Renal cortical epithelial cell (primary cell): ENCODE measurements around the gene HRAS. TPM values are rescaled to one million over a fixed set of nuclear protein-coding genes. Genes with fewer than 3 reads are reported as not detected.

Experiments
- DNase-seq: peaks from one replicate; pipeline ENCODE4 v3.0.0-alpha.2; 2011; ENCODE audit warnings: low read depth
- total RNA-seq: library from RNA; depleted of rRNA; stranded (reverse); fragments of >200 nt; gene quantifications from 2 replicates; pipeline ENCODE4 v1.2.3, GENCODE V29; 2014

Gene HRAS
- total RNA-seq, 1 donor from 2014 or later = 40.5 TPM

- peak; percentile 34 for DNase-seq
Measured at GRCh38 chr11:554428-555226, 19.3 kb upstream of the HRAS start.

DNA sequence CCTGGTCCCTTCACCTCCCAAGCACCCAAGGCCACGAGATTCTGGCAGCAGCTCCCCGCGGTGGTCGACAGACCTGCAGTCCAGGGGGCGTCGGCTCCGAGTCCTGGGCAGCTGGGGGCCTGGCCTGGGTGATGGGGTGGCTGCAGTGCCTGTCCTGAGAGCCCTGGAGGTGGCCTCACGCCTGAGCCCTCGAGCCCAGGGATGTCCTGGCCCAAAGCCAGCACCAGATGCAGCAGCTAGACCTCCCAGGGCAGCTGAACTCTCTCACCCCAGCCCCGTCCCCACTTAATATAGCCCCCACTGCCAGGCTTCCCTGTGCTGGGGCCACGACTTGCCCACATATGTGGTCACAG lies 18.6 kb upstream of the HRAS start:
- no peak for DNase-seq

- no peak for DNase-seq
Measured at GRCh38 chr11:553083-553987, 18.0 kb upstream of the HRAS start.

DNA sequence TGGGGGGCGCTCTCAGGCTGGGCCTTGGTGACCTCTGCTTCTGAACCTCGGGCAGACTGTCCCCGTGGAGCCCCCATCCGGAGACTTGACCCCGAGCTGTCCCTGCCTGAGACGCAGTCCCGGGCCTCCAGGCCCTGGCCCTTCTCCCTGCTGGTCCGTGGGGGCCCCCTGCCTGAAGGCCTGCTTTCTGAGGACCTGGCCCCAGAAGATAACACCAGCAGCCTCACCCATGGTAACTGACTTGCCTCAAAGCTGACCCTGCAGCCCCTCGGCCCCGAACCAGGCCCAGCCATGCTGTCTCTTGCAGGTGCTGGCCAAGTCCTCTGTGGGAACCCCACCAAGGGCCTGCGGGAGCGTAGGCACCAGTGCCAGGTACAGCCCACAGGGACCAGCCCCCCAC lies 16.2 kb upstream of the HRAS start:
- DNase-seq = no peak

DNA sequence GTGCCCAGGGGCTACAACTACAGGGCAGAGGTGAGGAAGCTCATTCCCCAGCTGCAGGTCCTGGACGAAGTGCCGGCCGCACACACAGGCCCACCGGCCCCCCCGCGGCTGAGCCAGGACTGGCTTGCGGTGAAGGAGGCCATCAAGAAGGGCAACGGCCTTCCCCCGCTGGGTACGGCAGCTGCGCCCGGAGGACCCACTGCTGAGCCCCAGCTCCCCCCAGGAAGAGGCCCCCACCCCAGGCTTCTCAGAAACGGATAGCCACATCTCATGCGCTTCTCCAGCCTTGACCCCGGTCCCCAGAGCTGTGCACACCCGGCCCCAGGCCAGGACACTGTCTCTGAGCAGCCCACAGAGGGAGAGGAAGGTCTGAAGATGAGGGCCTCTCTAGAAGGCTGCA lies 15.8 kb upstream of the HRAS start:
- DNase-seq = no peak

- no peak for DNase-seq
Measured at GRCh38 chr11:550746-551085, 15.3 kb upstream of the HRAS start.

- DNase-seq = no peak
Measured at GRCh38 chr11:550021-550745, 14.8 kb upstream of the HRAS start.

GRCh38 chr11:548700-549603 lies 13.6 kb upstream of the HRAS start:
- peak; percentile 36 for DNase-seq

DNA sequence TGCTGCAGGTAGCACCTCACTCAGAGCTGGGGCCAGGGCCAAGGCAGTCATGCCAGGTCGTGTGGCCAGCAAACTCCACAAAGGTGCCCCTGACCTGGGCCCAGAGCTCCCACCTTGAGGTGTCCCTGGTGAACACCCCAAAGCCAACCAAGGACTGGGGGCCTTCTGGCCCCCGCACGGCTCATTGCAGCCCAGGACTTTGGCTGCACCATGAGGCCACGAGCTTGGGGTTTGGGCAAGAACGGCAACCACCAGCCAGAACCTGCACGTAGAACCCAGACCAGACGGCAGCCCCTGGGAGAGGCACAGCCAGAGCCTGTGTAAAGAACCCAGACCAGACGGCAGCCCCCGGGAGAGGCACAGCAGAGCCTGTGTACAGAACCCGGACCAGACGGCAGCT lies 9.8 kb upstream of the HRAS start:
- DNase-seq = no peak

GRCh38 chr11:544817-545166 lies 9.4 kb upstream of the HRAS start:
- no peak for DNase-seq

GRCh38 chr11:541433-541885 lies 6.1 kb upstream of the HRAS start:
- no peak for DNase-seq

GRCh38 chr11:540583-541432 lies 5.4 kb upstream of the HRAS start:
- no peak for DNase-seq

DNA sequence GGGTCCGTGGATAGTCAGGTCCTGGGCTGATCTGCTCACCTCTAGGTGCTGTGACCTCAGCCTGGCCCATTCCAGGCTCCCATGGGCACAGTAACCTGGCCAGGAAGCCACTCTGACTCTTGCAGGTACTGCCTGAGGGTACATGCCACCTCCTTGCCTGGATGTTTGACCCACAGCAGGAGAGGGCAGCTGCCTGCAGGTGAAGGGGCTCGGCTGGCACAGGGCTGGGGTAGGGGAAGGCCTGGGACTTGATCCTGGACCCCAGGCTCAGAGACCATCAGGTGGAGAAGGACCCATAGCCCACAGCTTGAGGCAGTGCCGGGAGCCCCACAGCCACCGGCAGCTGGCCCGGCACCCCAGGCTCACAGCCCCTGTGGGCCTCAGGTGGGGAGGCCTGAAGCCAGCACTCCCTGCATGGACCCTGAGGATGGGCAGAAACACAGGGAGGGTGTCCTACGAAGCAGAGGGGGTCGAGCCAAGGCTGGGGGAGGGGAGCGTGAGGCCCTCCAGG lies 4.7 kb upstream of the HRAS start:
- no peak for DNase-seq

DNA sequence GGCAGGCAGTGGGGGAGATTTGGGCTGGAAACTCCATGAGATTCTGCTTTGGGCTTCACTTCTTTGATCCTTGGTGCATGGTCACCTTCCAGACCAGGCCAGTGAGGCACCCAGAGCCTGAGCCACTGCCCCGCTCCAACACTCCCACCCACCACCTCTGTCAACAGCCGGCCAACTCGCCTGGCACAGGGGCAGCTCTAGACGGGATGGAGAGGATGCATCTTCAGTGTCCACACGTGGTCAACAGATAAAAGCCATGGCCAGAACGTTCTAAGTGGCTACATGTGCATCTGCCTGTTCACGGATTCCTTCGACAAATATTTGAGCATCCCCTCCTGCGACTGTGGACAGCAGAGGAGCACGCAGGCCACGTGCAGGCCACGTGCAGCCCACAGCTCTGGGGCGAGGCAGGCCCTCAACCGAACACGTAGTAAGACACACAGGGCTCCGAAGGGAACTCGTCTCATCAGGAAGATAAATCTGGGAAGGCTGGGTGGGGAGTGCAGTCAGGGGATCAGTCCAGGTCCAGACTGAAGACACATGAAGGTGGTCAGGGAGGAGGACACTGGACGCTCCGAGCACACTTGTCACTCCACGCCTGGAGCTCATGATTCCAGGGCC lies 3.2 kb upstream of the HRAS start:
- no peak for DNase-seq

GRCh38 chr11:537622-538430 lies 2.5 kb upstream of the HRAS start:
- no peak for DNase-seq

GRCh38 chr11:536841-537621 lies 1.7 kb upstream of the HRAS start, which contains the start of gene LRRC56:
TSS of gene LRRC56 (plus strand) at chr11:537527. CDS start at chr11:540685, 3,158 bp downstream.
- peak; percentile 67 for DNase-seq

DNA sequence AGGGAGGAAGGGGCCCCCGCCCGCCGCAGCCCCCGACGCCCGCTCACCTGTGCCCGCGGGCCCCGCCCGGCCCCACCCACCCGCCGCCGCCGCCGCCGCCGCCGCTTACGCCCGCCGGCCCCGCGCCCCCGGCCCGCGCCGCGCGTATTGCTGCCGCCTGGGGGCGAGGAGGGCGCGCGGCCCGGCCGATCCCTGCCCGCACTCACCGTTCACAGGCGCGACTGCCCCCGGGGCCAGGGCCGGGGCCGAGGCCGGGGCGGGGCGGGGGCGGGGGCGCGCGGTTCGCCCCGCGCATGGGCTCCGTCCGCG lies 212 bp downstream of the HRAS start:
- DNase-seq = no peak
